ENCODE results near the gene SLC34A2.
"Not testable (repeated sequence)": the region's sequence is repeated elsewhere in the genome, so short reads cannot be mapped to it uniquely, and the experiment has no call there.

Gene SLC34A2

DNA sequence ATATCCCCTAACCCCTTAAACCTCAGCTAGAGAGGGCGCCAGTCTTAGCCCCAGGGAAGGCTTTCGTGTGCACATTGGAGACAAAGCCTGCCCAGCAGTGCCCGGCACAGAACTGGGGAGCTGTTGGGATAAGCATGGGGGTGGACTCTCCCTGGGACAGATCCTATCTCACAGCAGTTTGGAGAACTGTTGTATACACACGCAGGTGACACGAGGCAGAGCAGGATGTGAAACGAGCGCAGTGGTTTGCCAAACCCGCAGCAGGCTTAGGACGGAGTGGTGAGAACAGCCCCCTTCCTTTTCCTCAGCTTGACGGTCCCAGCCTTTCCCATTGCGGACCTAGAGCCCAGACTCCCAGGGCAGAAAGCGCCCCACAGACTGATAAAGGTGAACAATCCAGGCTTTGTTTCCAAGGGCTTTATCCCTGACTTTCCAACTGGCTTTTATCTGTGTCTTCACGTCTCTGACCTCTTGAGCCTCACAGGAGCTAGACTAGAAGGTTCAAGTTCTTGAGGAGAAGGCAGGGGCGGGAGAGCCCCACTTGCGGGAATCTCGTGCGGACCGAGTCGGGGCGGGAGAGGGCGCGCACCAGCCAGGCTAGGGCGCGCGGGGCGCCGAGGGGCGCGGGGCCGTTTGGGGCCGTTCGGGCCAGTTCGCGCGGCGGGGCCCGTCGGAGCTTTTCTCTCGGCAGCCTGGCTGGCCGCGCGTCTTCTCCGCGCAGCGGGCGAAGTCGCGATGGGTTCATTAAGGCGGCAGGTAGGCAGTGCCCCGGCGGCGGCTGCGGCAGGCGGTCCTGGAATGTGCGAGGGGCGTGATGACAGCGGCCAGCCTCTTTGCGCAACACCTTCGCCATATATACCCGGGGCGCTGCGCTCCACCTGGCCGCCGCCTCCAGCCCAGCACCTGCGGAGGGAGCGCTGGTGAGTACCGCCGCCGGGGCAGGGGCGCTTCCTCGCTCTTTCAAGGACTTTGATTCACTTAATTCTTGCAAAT lies at the start of gene SLC34A2:
Gene SLC34A2 (plus strand): TSS at position 881 of the 993 bp plus-strand sequence. CDS start 6,650 bp downstream, outside the sequence.
- DNase-seq (ENCODE audit: insufficient read length, low spot score) (no peak), FAIRE-seq (no peak)

DNA sequence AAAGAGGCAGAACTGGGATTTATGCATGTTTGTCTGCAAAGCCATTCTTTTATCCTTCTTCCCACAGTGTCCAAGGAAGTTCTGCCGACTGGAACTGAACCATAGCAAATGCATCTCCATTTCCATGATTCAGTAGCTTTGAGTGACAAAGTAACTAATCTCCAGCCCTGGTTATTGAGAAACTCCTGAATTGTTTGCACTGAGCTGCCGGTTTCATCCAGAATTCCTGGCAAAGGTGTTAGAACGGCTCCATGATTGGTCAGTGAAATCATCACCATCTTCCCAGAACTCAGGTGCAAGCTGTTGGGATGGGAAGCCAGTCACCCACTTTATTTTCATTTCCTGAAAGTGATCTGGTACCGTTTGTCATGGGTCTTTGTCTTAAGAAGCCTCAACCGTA lies 47.0 kb upstream of the SLC34A2 start:
- DNase-seq (ENCODE audit: insufficient read length, low spot score) (no peak), FAIRE-seq (no peak)

DNA sequence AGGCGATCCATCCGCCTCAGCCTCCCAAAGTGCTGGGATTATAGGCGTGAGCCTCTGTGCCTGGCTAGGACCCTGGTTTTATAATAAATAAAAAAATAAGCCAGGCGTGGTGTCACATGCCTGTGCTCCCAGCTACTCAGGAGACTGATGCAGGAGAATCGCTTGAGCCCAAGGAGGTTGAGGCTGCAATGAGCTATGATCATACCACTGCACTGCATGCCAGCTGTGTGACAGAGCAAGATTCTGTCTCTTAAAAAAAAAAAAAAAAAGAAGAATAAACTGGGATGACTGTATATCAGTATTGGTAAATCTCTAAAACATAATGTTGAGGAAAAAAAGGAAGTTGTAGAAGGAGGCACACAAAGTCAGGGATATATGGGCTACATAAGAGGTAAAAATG lies 45.7 kb upstream of the SLC34A2 start:
- DNase-seq (ENCODE audit: insufficient read length, low spot score): no peak
- no peak for FAIRE-seq

DNA sequence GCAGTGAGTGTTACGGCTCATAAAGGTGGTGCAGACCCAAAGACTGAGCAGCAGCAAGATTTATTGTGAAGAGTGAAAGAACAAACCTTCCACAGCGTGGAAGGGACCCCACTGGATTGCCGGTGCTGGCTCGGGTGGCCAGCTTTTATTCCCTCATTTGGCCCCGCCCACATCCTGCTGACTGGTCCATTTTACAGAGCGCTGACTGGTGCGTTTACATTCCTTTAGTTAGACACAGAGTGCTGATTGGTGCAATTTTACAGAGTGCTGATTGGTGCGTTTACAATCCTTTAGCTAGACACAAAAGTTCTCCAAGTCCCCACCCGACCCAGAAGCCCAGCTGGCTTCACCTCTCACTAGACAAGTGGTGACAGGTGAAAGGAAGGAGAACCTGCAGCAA lies 42.0 kb upstream of the SLC34A2 start:
- not testable (repeated sequence) for FAIRE-seq; DNase-seq (ENCODE audit: insufficient read length, low spot score)

- FAIRE-seq: no peak
Observed at GRCh38 chr4:25614807-25615206, 40.8 kb upstream of the SLC34A2 start.

DNA sequence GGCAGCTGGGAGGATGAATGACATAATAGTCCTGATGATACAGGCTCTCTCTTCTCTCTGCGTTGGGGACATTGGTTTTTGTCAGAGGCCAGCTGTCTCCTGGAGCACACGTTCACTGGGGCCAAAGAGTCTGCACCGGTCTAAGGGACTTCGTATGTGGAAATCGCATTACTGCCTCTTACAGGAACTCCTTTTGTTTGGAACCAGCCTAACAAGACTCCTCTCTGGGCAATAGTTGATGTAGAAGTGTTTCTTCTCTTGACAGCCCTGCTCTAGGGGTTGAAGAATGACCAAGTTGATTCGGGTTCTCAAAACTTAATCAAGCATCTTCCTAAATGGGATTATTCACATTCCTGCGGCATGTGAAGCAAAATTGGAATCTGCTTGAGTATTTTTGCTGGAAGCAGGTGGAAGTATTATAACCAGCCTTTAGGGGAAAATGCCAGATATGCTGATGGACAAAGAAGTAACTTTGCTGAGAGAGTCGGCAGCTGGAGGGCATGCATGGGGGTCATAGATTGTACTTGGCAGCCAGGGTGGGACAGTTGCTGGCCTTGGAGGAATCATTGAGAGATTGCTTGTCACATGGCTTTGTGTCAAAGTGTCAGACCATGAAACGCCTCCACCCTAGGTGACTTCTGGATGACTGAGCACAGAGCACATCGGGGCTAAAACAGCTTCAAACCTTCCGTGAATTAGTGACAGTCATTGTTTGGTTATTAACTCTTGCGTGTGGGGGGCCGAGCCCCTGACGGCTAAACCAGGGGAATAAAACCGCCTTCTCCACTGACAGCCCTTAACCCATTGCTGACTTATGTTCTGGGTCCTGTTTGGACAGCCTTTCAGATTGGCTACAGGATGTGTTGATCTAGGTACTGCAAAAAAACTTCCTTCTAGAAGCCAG lies 34.4 kb upstream of the SLC34A2 start:
- FAIRE-seq (no peak), DNase-seq (ENCODE audit: insufficient read length, low spot score) (no peak)

More at GRCh38 chr4:25614807-25615206, 40.8 kb upstream of the SLC34A2 start:
- no peak for DNase-seq (ENCODE audit: insufficient read length, low spot score)

GRCh38 chr4:25624616-25625015 lies 31.0 kb upstream of the SLC34A2 start:
- no peak for FAIRE-seq
- DNase-seq (ENCODE audit: insufficient read length, low spot score): no peak

GRCh38 chr4:25628451-25628850 lies 27.2 kb upstream of the SLC34A2 start:
- DNase-seq (ENCODE audit: insufficient read length, low spot score) (no peak), FAIRE-seq (no peak)

GRCh38 chr4:25632135-25632534 lies 23.5 kb upstream of the SLC34A2 start:
- FAIRE-seq: no peak
- no peak for DNase-seq (ENCODE audit: insufficient read length, low spot score)

DNA sequence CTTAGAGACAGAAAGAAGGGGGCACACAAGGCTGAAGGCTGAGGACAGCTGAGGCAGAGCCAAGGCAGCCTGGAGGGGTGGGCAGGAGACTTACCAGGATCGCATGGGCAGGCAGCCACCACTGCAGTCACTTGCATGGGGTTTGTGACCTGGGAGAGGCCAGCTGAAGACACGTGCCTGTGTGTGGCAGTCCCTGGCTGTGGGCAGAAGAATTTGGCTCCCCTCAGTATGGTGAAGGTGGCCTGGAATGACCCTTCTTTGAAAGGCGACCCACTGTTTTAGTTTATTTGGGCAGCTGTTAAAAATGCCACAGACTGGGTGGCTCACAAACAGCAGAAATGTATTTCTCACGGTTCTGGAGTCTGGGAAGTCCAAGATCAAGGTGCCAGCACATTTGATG lies 22.1 kb upstream of the SLC34A2 start:
- no peak for FAIRE-seq
- DNase-seq (ENCODE audit: insufficient read length, low spot score): no peak

GRCh38 chr4:25635501-25635900 lies 20.1 kb upstream of the SLC34A2 start:
- FAIRE-seq (no peak), DNase-seq (ENCODE audit: insufficient read length, low spot score) (no peak)

DNA sequence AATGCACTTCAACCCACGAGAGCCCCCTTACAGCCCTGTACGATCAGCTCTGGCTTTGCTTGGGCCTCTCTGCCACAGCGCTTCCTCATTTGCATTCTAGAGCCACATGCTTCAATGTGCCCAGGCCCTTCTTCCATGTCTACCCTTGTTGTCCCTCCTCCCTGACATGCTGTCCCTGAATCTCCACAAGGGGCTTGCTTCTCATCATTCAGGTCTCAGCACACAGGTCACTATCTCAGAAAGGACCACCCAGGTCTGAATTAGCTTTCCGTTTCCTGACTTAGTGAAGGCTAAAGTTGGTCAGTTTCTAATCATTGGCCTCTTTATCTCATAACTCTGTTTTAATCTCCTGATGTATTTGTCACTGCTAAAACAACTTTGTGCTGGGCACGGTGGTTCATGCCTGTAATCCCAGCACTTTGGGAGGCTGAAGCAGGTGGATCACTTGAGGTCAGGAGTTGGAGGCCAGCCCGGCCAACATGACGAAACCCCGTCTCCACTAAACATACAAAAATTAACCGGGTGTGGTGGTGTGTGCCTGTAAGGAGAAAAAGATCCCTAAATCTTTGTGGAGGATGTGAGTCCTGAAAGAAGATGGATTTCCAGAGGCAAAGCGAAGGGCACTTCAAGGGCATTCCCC lies 17.9 kb upstream of the SLC34A2 start:
- FAIRE-seq: no peak
- DNase-seq (ENCODE audit: insufficient read length, low spot score): no peak

DNA sequence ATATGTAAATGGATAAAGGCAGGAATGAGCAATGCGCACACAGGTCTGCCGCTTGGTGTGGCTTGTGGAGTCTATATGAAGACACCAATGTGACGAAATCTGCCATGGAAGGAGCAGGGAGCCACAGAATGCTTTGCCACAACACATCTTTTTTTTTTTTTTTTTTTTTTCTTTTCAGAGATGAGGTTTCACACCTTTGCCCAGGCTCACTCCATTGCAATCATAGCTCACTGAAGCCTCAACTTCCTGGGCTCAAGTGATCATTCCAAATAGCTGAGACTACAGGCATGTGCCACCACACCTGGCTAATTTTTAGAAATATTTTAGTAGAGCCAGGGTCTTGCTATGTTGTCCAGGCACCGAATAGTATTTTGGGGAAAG lies 17.4 kb upstream of the SLC34A2 start:
- no peak for DNase-seq (ENCODE audit: insufficient read length, low spot score)
- FAIRE-seq: no peak

GRCh38 chr4:25638806-25639205 lies 16.8 kb upstream of the SLC34A2 start:
- no peak for FAIRE-seq
- no peak for DNase-seq (ENCODE audit: insufficient read length, low spot score)

GRCh38 chr4:25650311-25650710 lies 5.3 kb upstream of the SLC34A2 start:
- FAIRE-seq: no peak
- no peak for DNase-seq (ENCODE audit: insufficient read length, low spot score)

DNA sequence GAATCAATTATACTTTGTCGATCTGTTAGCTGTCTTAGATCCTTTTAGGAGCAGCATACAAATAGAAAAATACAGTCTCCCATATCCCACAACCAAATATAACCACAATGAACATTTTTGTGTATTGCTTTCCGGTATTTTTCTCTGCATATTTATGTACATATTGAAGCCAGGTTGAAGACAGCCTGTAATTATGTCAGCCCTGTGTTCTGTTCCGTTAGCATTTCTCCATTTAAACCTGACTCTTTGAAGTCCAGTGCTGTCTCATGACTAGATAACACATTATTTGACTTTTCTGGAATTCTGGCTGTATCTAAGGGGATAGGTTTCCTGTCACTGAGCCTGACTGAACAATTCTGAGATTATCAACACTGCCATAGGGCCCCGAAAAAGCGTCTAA lies 4.0 kb upstream of the SLC34A2 start:
- DNase-seq (ENCODE audit: insufficient read length, low spot score) (no peak), FAIRE-seq (no peak)

- FAIRE-seq (no peak), DNase-seq (ENCODE audit: insufficient read length, low spot score) (no peak)
Observed at GRCh38 chr4:25654031-25654970, 1.4 kb upstream of the SLC34A2 start.

DNA sequence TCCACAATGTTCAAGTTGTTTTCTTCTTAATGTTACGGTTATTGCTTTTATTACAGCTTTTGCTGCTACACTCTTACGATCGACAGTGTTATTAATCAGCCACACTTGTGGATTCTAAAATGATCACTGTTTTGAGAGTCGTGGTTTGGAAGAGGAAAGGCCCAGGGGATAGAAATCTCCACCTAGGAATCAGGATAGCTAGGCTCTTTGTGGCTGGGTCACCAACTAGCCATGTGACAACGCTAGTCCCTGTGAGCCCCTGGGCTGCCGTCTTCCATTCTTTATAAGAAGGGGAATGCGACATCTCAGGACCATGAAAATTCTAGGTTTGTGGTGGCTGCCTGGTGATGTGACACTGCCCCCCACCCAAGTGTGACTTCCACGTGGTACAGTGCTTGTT lies 380 bp downstream of the SLC34A2 start:
- DNase-seq (ENCODE audit: insufficient read length, low spot score) (no peak), FAIRE-seq (no peak)

DNA sequence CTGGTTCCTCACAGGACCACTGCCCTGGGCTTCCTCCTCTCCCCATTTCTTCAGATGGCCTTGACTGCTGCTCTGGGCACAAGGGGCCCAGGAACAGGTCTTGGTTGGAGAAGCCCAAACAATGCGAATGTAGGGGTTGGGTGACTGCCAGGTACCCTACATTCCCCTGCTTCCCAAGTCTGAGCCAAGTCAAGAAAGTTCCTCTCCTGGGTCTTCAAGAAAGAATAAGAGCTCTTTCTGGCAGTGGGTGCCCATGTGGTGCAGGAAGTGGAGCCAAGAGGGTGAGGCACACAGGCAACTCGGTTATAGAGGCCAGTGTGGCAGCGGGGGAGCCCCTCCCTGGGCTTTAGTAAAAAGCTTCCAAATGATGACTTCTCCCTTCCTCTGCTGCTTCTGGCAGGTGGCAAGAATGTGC lies 2.7 kb downstream of the SLC34A2 start:
- no peak for FAIRE-seq
- no peak for DNase-seq (ENCODE audit: insufficient read length, low spot score)

GRCh38 chr4:25658777-25659176 lies 3.1 kb downstream of the SLC34A2 start:
- DNase-seq (ENCODE audit: insufficient read length, low spot score): no peak
- FAIRE-seq: no peak
